Measurements from ENCODE around the gene ARHGAP15. TPM values are rescaled to one million over a fixed set of nuclear protein-coding genes. Genes with fewer than 3 reads are reported as not detected.

The ARHGAP15 gene
- total RNA-seq, 2 experiments from 2014 or later = 72.1 to 98.4 TPM

DNA sequence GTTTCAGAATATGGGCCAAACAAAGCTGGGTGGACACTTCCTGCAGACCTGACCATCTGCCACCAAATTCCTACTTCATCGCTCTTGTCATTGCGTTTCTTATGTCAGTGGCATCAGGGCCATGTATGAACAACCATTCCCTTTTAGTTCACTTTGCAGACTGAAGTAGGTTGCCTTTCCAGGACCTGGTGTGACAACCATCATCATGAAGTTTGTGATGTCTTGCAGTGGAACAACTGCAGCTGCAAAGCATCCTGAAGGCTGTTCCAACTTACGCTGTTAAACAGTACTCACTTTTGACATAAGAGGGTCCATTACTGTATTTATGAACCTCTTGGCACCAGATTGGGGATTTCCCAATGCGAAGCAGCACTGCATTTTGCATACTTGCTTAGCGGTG lies 511.6 kb downstream of the ARHGAP15 start:
- H3K36me3 ChIP-seq (ENCODE audit: insufficient read depth, low read length) = no peaks in the 10 kb centered on the region
- H4K20me1 ChIP-seq (ENCODE audit: insufficient read depth, low read length) = no peaks in the 10 kb centered on the region
- H3K27ac ChIP-seq (ENCODE audit: low read depth, low read length, poor library complexity, severe bottlenecking) = no peak overlapping the region
- H3K4me3 ChIP-seq (ENCODE audit: low read depth, low read length, poor library complexity, severe bottlenecking) = no peak overlapping the region
- no peak for DNase-seq (ENCODE audit: low spot score)
- ChIA-PET CTCF (ENCODE audit: unreplicated experiment) (no interaction called here), POLR2A (no interaction called here)
- no peak overlapping the region for H2AFZ ChIP-seq (ENCODE audit: low read length)
- H3K9me3 ChIP-seq (ENCODE audit: low read length) = no peaks in the 10 kb centered on the region
- no peak overlapping the region for H3K4me2 ChIP-seq (ENCODE audit: low read length)
- H3K4me1 ChIP-seq (ENCODE audit: insufficient read depth, low read length, poor library complexity, severe bottlenecking) = no peaks in the 10 kb centered on the region
- no TSS peak for BruUV-seq (replicated peaks)
- intact Hi-C loops (cut with micrococcal nuclease; ENCODE audit: unreplicated experiment) = no loop called here
- no peaks in the 10 kb centered on the region for H3K79me2 ChIP-seq (ENCODE audit: insufficient read depth, low read depth, low read length)
- H3K9me2 ChIP-seq (ENCODE audit: insufficient read depth, low read length) = no peaks in the 10 kb centered on the region
- no peak for TF ChIP-seq EZH2phosphoT487 (IDR thresholded peaks at IDR 0.05; ENCODE audit: borderline replicate concordance, low read depth, low read length)
- TF ChIP-seq CTCF (conservative IDR thresholded peaks at IDR 0.05; ENCODE audit: low read length) = no peak

GRCh38 chr2:143645921-143646645 lies 516.9 kb downstream of the ARHGAP15 start:
- Histone ChIP-seq H3K27ac (ENCODE audit: low read depth, low read length, poor library complexity, severe bottlenecking) (no peak overlapping the region), H3K9me3 (ENCODE audit: low read length) (no peaks in the 10 kb centered on the region), H3K79me2 (ENCODE audit: insufficient read depth, low read depth, low read length) (no peaks in the 10 kb centered on the region), H2AFZ (ENCODE audit: low read length) (no peak overlapping the region), H3K4me1 (ENCODE audit: insufficient read depth, low read length, poor library complexity, severe bottlenecking) (no peaks in the 10 kb centered on the region), H3K4me3 (ENCODE audit: low read depth, low read length, poor library complexity, severe bottlenecking) (no peak overlapping the region), H3K9me2 (ENCODE audit: insufficient read depth, low read length) (no peaks in the 10 kb centered on the region), H3K36me3 (ENCODE audit: insufficient read depth, low read length) (no peaks in the 10 kb centered on the region), H4K20me1 (ENCODE audit: insufficient read depth, low read length) (no peaks in the 10 kb centered on the region), H3K4me2 (ENCODE audit: low read length) (no peak overlapping the region)
- TF ChIP-seq EZH2phosphoT487 (IDR thresholded peaks at IDR 0.05; ENCODE audit: borderline replicate concordance, low read depth, low read length) (no peak), CTCF (conservative IDR thresholded peaks at IDR 0.05; ENCODE audit: low read length) (no peak)
- intact Hi-C loops (cut with micrococcal nuclease; ENCODE audit: unreplicated experiment) = no loop called here
- ChIA-PET CTCF (ENCODE audit: unreplicated experiment) (no interaction called here), POLR2A (interaction anchor here (0.9 to 1.8 kb wide), 3 partner anchors 10 to 16 kb away, joined by 3 to 4 read pairs (median 3); no protein-coding TSS in a partner anchor)
- no TSS peak for BruUV-seq (replicated peaks)
- no peak for DNase-seq (ENCODE audit: low spot score)

- no TSS peak for BruUV-seq (replicated peaks)
- CTCF ChIA-PET (ENCODE audit: unreplicated experiment) = no interaction called here
Observed at GRCh38 chr2:143649226-143649740, 520.1 kb downstream of the ARHGAP15 start.

More at GRCh38 chr2:143649226-143649740, 520.1 kb downstream of the ARHGAP15 start:
- intact Hi-C loops (cut with micrococcal nuclease; ENCODE audit: unreplicated experiment) = no loop called here
- Histone ChIP-seq H3K9me2 (ENCODE audit: insufficient read depth, low read length) (no peaks in the 10 kb centered on the region), H3K4me3 (ENCODE audit: low read depth, low read length, poor library complexity, severe bottlenecking) (no peak overlapping the region), H2AFZ (ENCODE audit: low read length) (no peak overlapping the region), H3K27ac (ENCODE audit: low read depth, low read length, poor library complexity, severe bottlenecking) (no peak overlapping the region), H3K4me2 (ENCODE audit: low read length) (no peak overlapping the region), H3K4me1 (ENCODE audit: insufficient read depth, low read length, poor library complexity, severe bottlenecking) (no peaks in the 10 kb centered on the region), H3K9me3 (ENCODE audit: low read length) (peaks cover 15% of the 10 kb centered on the region; the same call in 1 of the 2 replicates), H4K20me1 (ENCODE audit: insufficient read depth, low read length) (no peaks in the 10 kb centered on the region), H3K36me3 (ENCODE audit: insufficient read depth, low read length) (no peaks in the 10 kb centered on the region), H3K79me2 (ENCODE audit: insufficient read depth, low read depth, low read length) (no peaks in the 10 kb centered on the region)
- TF ChIP-seq EZH2phosphoT487 (IDR thresholded peaks at IDR 0.05; ENCODE audit: borderline replicate concordance, low read depth, low read length) (no peak), CTCF (conservative IDR thresholded peaks at IDR 0.05; ENCODE audit: low read length) (no peak)
- DNase-seq (ENCODE audit: low spot score) = no peak
- POLR2A ChIA-PET = no interaction called here

Measured in OCI-LY7 (cell line).